HepG2 (cell line): ENCODE measurements around the gene CHTF18. TPM values are rescaled to one million over a fixed set of nuclear protein-coding genes. Genes with fewer than 3 reads are reported as not detected.

Experiments used
- ARNTL ChIP-seq: sonication (generic); formaldehyde crosslinking; IDR thresholded peaks from 2 replicates; pipeline ENCODE4 v1.4.0; 2020; ENCODE audit warnings: mild to moderate bottlenecking, missing genetic modification reagents
- GATAD2A ChIP-seq: IDR thresholded peaks from 2 replicates; pipeline ENCODE4 v1.6.1; 2016
- HNRNPLL ChIP-seq: fragments of 200-400 bp; formaldehyde crosslinking; IDR thresholded peaks from 2 replicates; pipeline ENCODE4 v1.6.1; 2017; ENCODE audit warnings: mild to moderate bottlenecking, low read depth, low read length; ENCODE audit not compliant: poor library complexity, severe bottlenecking
- KDM1A ChIP-seq: IDR thresholded peaks from 2 replicates; pipeline ENCODE4 v1.6.1; 2016; ENCODE audit warnings: missing compliant biosample characterization
- KDM6A ChIP-seq: IDR thresholded peaks from 2 replicates; pipeline ENCODE4 v1.6.1; 2016; ENCODE audit warnings: low read depth
- KLF13 ChIP-seq: sonication (generic); formaldehyde crosslinking; IDR thresholded peaks from 2 replicates; pipeline ENCODE4 v1.4.0; 2020; ENCODE audit warnings: mild to moderate bottlenecking, missing genetic modification reagents
- SMC3 ChIP-seq: IDR thresholded peaks from 2 replicates; pipeline ENCODE4 v1.6.1; 2011; ENCODE audit warnings: low read length, improper control_type of control experiment
- SRF ChIP-seq: IDR thresholded peaks from 2 replicates; pipeline ENCODE4 v1.6.1; 2011; ENCODE audit warnings: mild to moderate bottlenecking, low read depth, low read length, moderate library complexity
- SUZ12 ChIP-seq: fragments of 150-350 bp; IDR thresholded peaks from 2 replicates; pipeline ENCODE4 v1.6.1; 2014; ENCODE audit warnings: low read depth, low read length
- ZBTB20 ChIP-seq: sonication (generic); formaldehyde crosslinking; IDR thresholded peaks from 2 replicates; pipeline ENCODE4 v1.8.1; 2023; ENCODE audit warnings: missing genetic modification reagents, low read depth, mild to moderate bottlenecking, borderline replicate concordance
- ZFY ChIP-seq: sonication (generic); formaldehyde crosslinking; IDR thresholded peaks from 2 replicates; pipeline ENCODE4 v1.4.0; 2020; ENCODE audit warnings: missing genetic modification reagents
- ZNF124 ChIP-seq: sonication (generic); formaldehyde crosslinking; IDR thresholded peaks from 2 replicates; pipeline ENCODE4 v1.4.0; 2020; ENCODE audit warnings: missing genetic modification reagents
- ZNF558 ChIP-seq: sonication (generic); formaldehyde crosslinking; IDR thresholded peaks from 2 replicates; pipeline ENCODE4 v1.9.0; 2022; ENCODE audit warnings: mild to moderate bottlenecking, missing genetic modification reagents, borderline replicate concordance
- ZNF709 ChIP-seq: sonication (generic); formaldehyde crosslinking; IDR thresholded peaks from 2 replicates; pipeline ENCODE4 v1.5.0; 2020; ENCODE audit warnings: mild to moderate bottlenecking, missing genetic modification reagents
- ZSCAN12 ChIP-seq: sonication (generic); formaldehyde crosslinking; IDR thresholded peaks from 2 replicates; pipeline ENCODE4 v1.9.0; 2021; ENCODE audit warnings: mild to moderate bottlenecking, missing genetic modification reagents
- polyA plus RNA-seq, 8 experiments: library from polyadenylated mRNA; depleted of rRNA in 3 of 8; stranded (reverse) in 7 of 8; unstranded in 1 of 8; fragments of >200 nt; fragmentation: Illumina TruSeq in 4 of 8; extraction: Trizol in 4 of 8; gene quantifications; 2 replicates each; pipeline versions ENCODE4 v1.2.1 to v1.2.3, GENCODE V29; 2011 to 2016; ENCODE audit warnings: low read depth in 4 of 8, missing spikeins in 1 of 8, mixed read lengths in 1 of 8; ENCODE audit not compliant: insufficient read depth in 1 of 8
- total RNA-seq, 5 experiments: library from RNA; depleted of rRNA; stranded (reverse); fragments of >200 nt; fragmentation: Illumina TruSeq; extraction: Trizol; gene quantifications; 2 replicates each; pipeline ENCODE4 v1.2.3, GENCODE V29; 2016; ENCODE audit warnings: low read depth in 1 of 5
- TF ChIP-seq, protein P1 (sequence below): sonication (generic); formaldehyde crosslinking; IDR thresholded peaks from 2 replicates; pipeline ENCODE4 v1.5.1; 2020; ENCODE audit warnings: mild to moderate bottlenecking, missing genetic modification reagents, moderate library complexity
- TF ChIP-seq, protein P2 (sequence below): sonication (generic); IDR thresholded peaks from 2 replicates; pipeline ENCODE4 v1.6.1; 2016; ENCODE audit warnings: low read depth, borderline replicate concordance
- TF ChIP-seq, protein P3 (sequence below): IDR thresholded peaks from 2 replicates; pipeline ENCODE4 v1.6.1; 2012; ENCODE audit warnings: inconsistent platforms
- TF ChIP-seq, protein P4 (sequence below): sonication (generic); formaldehyde crosslinking; IDR thresholded peaks from 2 replicates; pipeline ENCODE4 v1.5.0; 2020; ENCODE audit warnings: missing genetic modification reagents
- TF ChIP-seq, protein P5 (sequence below): sonication (generic); formaldehyde crosslinking; IDR thresholded peaks from 2 replicates; pipeline ENCODE4 v1.4.0; 2020; ENCODE audit warnings: mild to moderate bottlenecking, missing genetic modification reagents

CHTF18 gene
- total and polyA plus RNA-seq, 2 of the 13 experiments (the other 11 are each of a cell fraction or from before 2014, with no cell fraction given), result 8.6 to 22.9 TPM

DNA sequence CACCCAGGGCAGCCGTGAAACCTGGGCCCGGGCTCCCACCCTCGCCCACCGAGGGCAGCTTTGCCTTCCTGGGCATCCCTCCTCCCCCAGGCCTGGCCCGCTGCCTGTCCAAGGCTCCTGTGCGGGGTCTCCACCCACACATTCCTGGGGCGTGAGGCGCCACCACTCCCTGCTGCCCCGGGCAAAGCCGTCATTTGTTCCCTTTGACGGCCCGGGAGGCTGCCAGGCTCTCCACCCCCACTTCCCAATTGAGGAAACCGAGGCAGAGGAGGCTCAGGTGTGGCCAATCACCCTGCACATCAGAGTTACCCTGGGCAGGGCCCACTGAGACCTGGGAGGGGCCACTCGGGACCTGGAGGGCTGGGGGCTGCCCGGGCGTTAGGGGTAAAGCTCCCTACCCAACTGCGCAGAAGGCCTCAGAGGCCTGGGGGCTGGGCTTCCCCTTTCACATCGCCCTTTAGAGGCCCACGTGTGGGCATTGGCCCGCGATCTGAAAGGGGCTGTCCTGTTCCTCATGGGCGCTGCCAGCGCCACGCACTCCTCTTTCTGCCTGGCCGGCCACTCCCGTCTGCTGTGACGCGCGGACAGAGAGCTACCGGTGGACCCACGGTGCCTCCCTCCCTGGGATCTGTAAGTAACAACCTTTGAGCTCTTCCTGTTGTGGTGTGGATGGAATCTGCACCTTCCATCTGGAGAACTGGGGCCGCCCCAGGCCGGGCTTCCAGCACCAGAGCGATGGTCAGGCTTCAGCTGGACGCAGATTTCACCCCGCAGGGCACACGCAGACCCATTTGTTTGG is 27.7 kb upstream of the CHTF18 start, which contains the start of gene MSLN (continued):
- TF ChIP-seq, protein P1, sequence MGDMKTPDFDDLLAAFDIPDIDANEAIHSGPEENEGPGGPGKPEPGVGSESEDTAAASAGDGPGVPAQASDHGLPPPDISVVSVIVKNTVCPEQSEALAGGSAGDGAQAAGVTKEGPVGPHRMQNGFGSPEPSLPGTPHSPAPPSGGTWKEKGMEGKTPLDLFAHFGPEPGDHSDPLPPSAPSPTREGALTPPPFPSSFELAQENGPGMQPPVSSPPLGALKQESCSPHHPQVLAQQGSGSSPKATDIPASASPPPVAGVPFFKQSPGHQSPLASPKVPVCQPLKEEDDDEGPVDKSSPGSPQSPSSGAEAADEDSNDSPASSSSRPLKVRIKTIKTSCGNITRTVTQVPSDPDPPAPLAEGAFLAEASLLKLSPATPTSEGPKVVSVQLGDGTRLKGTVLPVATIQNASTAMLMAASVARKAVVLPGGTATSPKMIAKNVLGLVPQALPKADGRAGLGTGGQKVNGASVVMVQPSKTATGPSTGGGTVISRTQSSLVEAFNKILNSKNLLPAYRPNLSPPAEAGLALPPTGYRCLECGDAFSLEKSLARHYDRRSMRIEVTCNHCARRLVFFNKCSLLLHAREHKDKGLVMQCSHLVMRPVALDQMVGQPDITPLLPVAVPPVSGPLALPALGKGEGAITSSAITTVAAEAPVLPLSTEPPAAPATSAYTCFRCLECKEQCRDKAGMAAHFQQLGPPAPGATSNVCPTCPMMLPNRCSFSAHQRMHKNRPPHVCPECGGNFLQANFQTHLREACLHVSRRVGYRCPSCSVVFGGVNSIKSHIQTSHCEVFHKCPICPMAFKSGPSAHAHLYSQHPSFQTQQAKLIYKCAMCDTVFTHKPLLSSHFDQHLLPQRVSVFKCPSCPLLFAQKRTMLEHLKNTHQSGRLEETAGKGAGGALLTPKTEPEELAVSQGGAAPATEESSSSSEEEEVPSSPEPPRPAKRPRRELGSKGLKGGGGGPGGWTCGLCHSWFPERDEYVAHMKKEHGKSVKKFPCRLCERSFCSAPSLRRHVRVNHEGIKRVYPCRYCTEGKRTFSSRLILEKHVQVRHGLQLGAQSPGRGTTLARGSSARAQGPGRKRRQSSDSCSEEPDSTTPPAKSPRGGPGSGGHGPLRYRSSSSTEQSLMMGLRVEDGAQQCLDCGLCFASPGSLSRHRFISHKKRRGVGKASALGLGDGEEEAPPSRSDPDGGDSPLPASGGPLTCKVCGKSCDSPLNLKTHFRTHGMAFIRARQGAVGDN (CRISPR knock-in tag), result peak; percentile 64
- TF ChIP-seq ZFY (CRISPR knock-in tag), result peak; percentile 62; the same call in 1 of the 2 replicates
- TF ChIP-seq HNRNPLL, result peak; percentile 20
- TF ChIP-seq KDM6A (CRISPR knock-in tag), result no peak
- TF ChIP-seq, protein P2, sequence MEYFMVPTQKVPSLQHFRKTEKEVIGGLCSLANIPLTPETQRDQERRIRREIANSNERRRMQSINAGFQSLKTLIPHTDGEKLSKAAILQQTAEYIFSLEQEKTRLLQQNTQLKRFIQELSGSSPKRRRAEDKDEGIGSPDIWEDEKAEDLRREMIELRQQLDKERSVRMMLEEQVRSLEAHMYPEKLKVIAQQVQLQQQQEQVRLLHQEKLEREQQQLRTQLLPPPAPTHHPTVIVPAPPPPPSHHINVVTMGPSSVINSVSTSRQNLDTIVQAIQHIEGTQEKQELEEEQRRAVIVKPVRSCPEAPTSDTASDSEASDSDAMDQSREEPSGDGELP, result 0 out of 2 replicates have a peak, but pooled peaks have one; percentile 21
- no peak for TF ChIP-seq ZNF124 (CRISPR knock-in tag)
- 0 out of 2 replicates have a peak, but pooled peaks have one; percentile 45 for TF ChIP-seq ZNF709 (CRISPR knock-in tag)
- TF ChIP-seq ZSCAN12, result no peak
- TF ChIP-seq ZNF558, result no peak
- TF ChIP-seq GATAD2A (CRISPR knock-in tag), result peak; percentile 31; the same call in 1 of the 2 replicates
- TF ChIP-seq ZBTB20, result no peak
- no peak for TF ChIP-seq SMC3
- TF ChIP-seq, protein P3, sequence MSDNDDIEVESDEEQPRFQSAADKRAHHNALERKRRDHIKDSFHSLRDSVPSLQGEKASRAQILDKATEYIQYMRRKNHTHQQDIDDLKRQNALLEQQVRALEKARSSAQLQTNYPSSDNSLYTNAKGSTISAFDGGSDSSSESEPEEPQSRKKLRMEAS, result peak; percentile 36; the same call in 1 of the 2 replicates
- TF ChIP-seq ARNTL, result peak; percentile 55; the same call in 1 of the 2 replicates
- TF ChIP-seq, protein P4, sequence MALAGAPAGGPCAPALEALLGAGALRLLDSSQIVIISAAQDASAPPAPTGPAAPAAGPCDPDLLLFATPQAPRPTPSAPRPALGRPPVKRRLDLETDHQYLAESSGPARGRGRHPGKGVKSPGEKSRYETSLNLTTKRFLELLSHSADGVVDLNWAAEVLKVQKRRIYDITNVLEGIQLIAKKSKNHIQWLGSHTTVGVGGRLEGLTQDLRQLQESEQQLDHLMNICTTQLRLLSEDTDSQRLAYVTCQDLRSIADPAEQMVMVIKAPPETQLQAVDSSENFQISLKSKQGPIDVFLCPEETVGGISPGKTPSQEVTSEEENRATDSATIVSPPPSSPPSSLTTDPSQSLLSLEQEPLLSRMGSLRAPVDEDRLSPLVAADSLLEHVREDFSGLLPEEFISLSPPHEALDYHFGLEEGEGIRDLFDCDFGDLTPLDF (CRISPR knock-in tag), result no peak
- TF ChIP-seq SRF, result no peak
- TF ChIP-seq, protein P5, sequence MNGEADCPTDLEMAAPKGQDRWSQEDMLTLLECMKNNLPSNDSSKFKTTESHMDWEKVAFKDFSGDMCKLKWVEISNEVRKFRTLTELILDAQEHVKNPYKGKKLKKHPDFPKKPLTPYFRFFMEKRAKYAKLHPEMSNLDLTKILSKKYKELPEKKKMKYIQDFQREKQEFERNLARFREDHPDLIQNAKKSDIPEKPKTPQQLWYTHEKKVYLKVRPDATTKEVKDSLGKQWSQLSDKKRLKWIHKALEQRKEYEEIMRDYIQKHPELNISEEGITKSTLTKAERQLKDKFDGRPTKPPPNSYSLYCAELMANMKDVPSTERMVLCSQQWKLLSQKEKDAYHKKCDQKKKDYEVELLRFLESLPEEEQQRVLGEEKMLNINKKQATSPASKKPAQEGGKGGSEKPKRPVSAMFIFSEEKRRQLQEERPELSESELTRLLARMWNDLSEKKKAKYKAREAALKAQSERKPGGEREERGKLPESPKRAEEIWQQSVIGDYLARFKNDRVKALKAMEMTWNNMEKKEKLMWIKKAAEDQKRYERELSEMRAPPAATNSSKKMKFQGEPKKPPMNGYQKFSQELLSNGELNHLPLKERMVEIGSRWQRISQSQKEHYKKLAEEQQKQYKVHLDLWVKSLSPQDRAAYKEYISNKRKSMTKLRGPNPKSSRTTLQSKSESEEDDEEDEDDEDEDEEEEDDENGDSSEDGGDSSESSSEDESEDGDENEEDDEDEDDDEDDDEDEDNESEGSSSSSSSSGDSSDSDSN (CRISPR knock-in tag), result 0 out of 2 replicates have a peak, but pooled peaks have one; percentile 28
- TF ChIP-seq KLF13 (CRISPR knock-in tag), result no peak
- TF ChIP-seq KDM1A (CRISPR knock-in tag), result no peak
- TF ChIP-seq SUZ12, result no peak
